ENCODE data around the gene GTF2I.
"Not testable (repeated sequence)": the region's sequence is repeated elsewhere in the genome, so short reads cannot be mapped to it uniquely, and the experiment has no call there.

DNA sequence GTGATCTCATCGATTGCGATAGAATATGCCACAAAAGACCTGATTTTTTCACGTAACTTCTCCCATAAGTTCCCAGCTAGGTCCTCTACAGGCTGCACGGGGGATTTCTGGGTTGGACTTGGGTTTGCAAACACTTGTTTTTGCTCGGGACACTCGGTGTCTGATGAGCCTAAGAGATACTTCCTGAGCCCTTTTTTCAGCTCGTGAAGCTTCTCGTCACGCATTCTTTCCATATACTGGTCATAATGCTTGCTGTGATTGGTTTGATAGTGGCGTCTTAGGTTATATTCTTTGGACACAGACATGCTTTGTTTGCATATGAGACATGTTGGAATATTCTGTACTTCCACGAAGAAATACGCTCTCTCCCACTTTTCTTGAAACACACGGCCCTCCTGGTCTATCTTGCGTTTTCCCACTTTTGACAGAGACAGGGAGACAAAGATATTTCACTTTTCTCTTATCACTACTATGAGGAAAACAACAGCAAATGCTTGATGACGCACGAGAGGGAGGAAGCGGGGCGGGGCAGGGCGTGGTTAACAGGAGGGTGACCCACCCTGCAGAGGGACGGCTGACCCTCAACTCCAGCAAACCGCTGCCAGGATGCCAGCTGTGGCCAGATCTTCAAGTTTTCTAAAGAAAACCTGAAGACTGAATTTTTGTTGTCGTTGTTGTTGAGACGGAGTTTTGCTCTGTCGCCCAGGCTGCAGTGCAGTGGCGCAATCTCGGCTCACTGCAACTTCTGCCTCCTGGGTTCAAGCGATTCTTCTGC lies 140.5 kb downstream of the GTF2I start:
- TF ChIP-seq, protein P1, sequence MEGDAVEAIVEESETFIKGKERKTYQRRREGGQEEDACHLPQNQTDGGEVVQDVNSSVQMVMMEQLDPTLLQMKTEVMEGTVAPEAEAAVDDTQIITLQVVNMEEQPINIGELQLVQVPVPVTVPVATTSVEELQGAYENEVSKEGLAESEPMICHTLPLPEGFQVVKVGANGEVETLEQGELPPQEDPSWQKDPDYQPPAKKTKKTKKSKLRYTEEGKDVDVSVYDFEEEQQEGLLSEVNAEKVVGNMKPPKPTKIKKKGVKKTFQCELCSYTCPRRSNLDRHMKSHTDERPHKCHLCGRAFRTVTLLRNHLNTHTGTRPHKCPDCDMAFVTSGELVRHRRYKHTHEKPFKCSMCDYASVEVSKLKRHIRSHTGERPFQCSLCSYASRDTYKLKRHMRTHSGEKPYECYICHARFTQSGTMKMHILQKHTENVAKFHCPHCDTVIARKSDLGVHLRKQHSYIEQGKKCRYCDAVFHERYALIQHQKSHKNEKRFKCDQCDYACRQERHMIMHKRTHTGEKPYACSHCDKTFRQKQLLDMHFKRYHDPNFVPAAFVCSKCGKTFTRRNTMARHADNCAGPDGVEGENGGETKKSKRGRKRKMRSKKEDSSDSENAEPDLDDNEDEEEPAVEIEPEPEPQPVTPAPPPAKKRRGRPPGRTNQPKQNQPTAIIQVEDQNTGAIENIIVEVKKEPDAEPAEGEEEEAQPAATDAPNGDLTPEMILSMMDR (IDR thresholded peaks at IDR 0.05), result not testable (repeated sequence)
- TF ChIP-seq POLR2A (IDR thresholded peaks at IDR 0.05), result not testable (repeated sequence)
